Neural crest cell (in vitro differentiated cells): ENCODE data around the gene D2HGDH. TPM values are rescaled to one million over a fixed set of nuclear protein-coding genes. Genes with fewer than 3 reads are reported as not detected.

ENCODE experiments used
- DNase-seq: peaks from one replicate; pipeline ENCODE4 v3.0.0; 2021; ENCODE audit warnings: low read depth, mixed read lengths, low spot score
- H3K27ac Mint-ChIP-seq: one replicate; pipeline ENCODE4 v1.8.0; 2021; ENCODE audit warnings: mild to moderate bottlenecking, mixed read lengths; ENCODE audit not compliant: unreplicated experiment
- H3K27me3 Mint-ChIP-seq: 2 replicates; pipeline ENCODE4 v1.8.0; 2021; ENCODE audit warnings: low read depth, mild to moderate bottlenecking, mixed read lengths
- H3K36me3 Mint-ChIP-seq: 2 replicates; pipeline ENCODE4 v1.8.0; 2021; ENCODE audit warnings: low read depth, mild to moderate bottlenecking, mixed read lengths
- H3K4me1 Mint-ChIP-seq: 2 replicates; pipeline ENCODE4 v1.8.0; 2021; ENCODE audit warnings: mixed read lengths
- H3K4me3 Mint-ChIP-seq: one replicate; pipeline ENCODE4 v1.8.0; 2021; ENCODE audit warnings: mild to moderate bottlenecking, mixed read lengths
- H3K9me3 Mint-ChIP-seq: 2 replicates; pipeline ENCODE4 v1.8.0; 2021; ENCODE audit warnings: mixed read lengths
- CTCF ChIP-seq: fragments of 200-600 bp; sonication (generic); conservative IDR thresholded peaks from 2 replicates; pipeline ENCODE4 v1.5.0; 2021; ENCODE audit warnings: antibody characterized with exemption, mild to moderate bottlenecking
- total RNA-seq: library from RNA; stranded (reverse); gene quantifications from 2 replicates; pipeline ENCODE4 v1.2.1, GENCODE V29; 2021

The D2HGDH gene
- total RNA-seq, 1 donor from 2014 or later, result 17.7 TPM

- TF ChIP-seq CTCF, result no peak
- H3K9me3 Mint-ChIP-seq, result peaks cover 16% of the 10 kb centered on the region
- H3K4me1 Mint-ChIP-seq, result no peaks in the 10 kb centered on the region
- H3K27ac Mint-ChIP-seq, result no peak overlapping the region
- no peak overlapping the region for H3K4me3 Mint-ChIP-seq
- DNase-seq, result no peak
- H3K36me3 Mint-ChIP-seq, result peaks cover 8% of the 10 kb centered on the region
- H3K27me3 Mint-ChIP-seq, result peaks cover 8% of the 10 kb centered on the region
These were observed 59.9 kb downstream of the D2HGDH start for GRCh38 chr2:241794250-241794823.

- TF ChIP-seq CTCF, result no peak
- H3K4me3 Mint-ChIP-seq, result no peak overlapping the region
- H3K27me3 Mint-ChIP-seq, result peaks cover 6% of the 10 kb centered on the region
- H3K4me1 Mint-ChIP-seq, result no peaks in the 10 kb centered on the region
- DNase-seq, result no peak
- H3K9me3 Mint-ChIP-seq, result peaks cover 12% of the 10 kb centered on the region
- no peak overlapping the region for H3K27ac Mint-ChIP-seq
- H3K36me3 Mint-ChIP-seq, result peaks cover 5% of the 10 kb centered on the region
These were observed 60.9 kb downstream of the D2HGDH start for GRCh38 chr2:241795021-241795999.

- Mint-ChIP-seq H3K4me1 (no peaks in the 10 kb centered on the region), H3K4me3 (no peak overlapping the region), H3K27ac (peak overlapping the region; percentile 35), H3K36me3 (peaks cover 4% of the 10 kb centered on the region), H3K27me3 (no peaks in the 10 kb centered on the region), H3K9me3 (peaks cover 5% of the 10 kb centered on the region)
- TF ChIP-seq CTCF, result no peak
- DNase-seq, result no peak
These were observed 61.8 kb downstream of the D2HGDH start for GRCh38 chr2:241796209-241796608.

- Mint-ChIP-seq H3K27me3 (no peaks in the 10 kb centered on the region), H3K36me3 (peaks cover 4% of the 10 kb centered on the region), H3K27ac (no peak overlapping the region), H3K4me1 (no peaks in the 10 kb centered on the region), H3K9me3 (peaks cover 5% of the 10 kb centered on the region), H3K4me3 (no peak overlapping the region)
- no peak for DNase-seq
- TF ChIP-seq CTCF, result no peak
These were observed 62.2 kb downstream of the D2HGDH start for GRCh38 chr2:241796610-241797138.

- peaks cover 4% of the 10 kb centered on the region for H3K36me3 Mint-ChIP-seq
These were observed 63.1 kb downstream of the D2HGDH start for GRCh38 chr2:241797441-241798080.

More at GRCh38 chr2:241797441-241798080, 63.1 kb downstream of the D2HGDH start:
- Mint-ChIP-seq H3K27ac (no peak overlapping the region), H3K4me1 (no peaks in the 10 kb centered on the region), H3K9me3 (peaks cover 5% of the 10 kb centered on the region), H3K4me3 (no peak overlapping the region), H3K27me3 (no peaks in the 10 kb centered on the region)
- DNase-seq, result no peak
- TF ChIP-seq CTCF, result no peak
